ENCODE data around the gene LMO7. TPM values are rescaled to one million over a fixed set of nuclear protein-coding genes. Genes with fewer than 3 reads are reported as not detected.

The LMO7 gene
- total and polyA plus RNA-seq, 2 of the 4 experiments (the other 2 are of a cell fraction): 266 to 367 TPM

DNA sequence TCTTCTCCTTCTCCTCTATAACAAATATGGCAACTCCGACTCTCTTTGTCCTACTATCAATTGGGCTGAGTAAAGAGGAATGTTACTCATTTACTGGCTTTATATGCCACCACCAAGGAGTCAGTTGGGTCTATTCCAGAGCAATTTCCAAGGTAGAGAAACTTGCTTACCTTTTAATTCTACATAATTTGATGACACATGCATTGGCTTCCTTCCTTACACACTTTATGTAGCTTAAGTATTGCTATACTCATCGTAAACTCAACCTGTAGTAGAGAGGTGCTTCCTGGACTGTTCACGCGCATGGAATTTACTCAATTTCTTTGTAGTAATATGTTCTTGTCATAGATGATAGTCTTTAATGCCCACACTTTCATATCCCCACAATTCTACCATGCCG lies 160.7 kb downstream of the LMO7 start:
- Histone ChIP-seq H3K9ac (ENCODE audit: low read depth, low read length) (no peak overlapping the region), H3K9me3 (ENCODE audit: control insufficient read depth, insufficient read depth, low read length) (no peaks in the 10 kb centered on the region), H2AK9ac (replicated peaks; ENCODE audit: low read depth, low read length, poor library complexity) (no peak overlapping the region), H4K5ac (ENCODE audit: low read depth, low read length) (no peak overlapping the region), H3K14ac (replicated peaks; ENCODE audit: low read depth, low read length) (no peak overlapping the region), H3K18ac (ENCODE audit: low read depth, low read length) (no peak overlapping the region), H3K4me1 (ENCODE audit: control insufficient read depth, insufficient read depth, low read length) (peaks cover 12% of the 10 kb centered on the region), H4K8ac (ENCODE audit: low read depth in 2 of 2, low read length in 2 of 2) (no peak overlapping the region), H3K4me3 (ENCODE audit: insufficient read depth, low read depth, low read length) (no peak overlapping the region), H3K4ac (ENCODE audit: low read depth, low read length) (no peak overlapping the region), H2BK20ac (ENCODE audit: low read depth, low read length) (no peak overlapping the region), H3K27me3 (ENCODE audit: control insufficient read depth, insufficient read depth, low read length) (no peaks in the 10 kb centered on the region), H3K23ac (ENCODE audit: low read depth, low read length) (no peak overlapping the region), H3K79me1 (ENCODE audit: low read depth in 1 of 2, low read length in 2 of 2) (peaks cover 18 to 61% of the 10 kb centered on the region in 2 experiments), H2BK5ac (ENCODE audit: low read depth, low read length, poor library complexity, severe bottlenecking) (peak overlapping the region; percentile 53), H3K9me1 (ENCODE audit: insufficient read depth, low read length) (peaks cover 17% of the 10 kb centered on the region), H3K36me3 (ENCODE audit: control insufficient read depth, insufficient read depth, low read length) (peaks cover 9% of the 10 kb centered on the region), H3K27ac (ENCODE audit: insufficient read depth, low read length) (no peak overlapping the region), H3K56ac (ENCODE audit: extremely low read depth, insufficient read depth, low read length) (no peak overlapping the region), H4K20me1 (ENCODE audit: insufficient read depth, low read length) (peaks cover 53% of the 10 kb centered on the region; the same call in 1 of the 2 replicates), H4K91ac (ENCODE audit: insufficient read depth, low read depth, low read length) (no peak overlapping the region), H2AFZ (replicated peaks; ENCODE audit: low read length, poor library complexity) (no peak overlapping the region), H2BK15ac (ENCODE audit: low read depth, low read length) (no peak overlapping the region), H2AK5ac (ENCODE audit: low read depth, low read length) (no peak overlapping the region), H2BK120ac (ENCODE audit: low read depth, low read length) (no peak overlapping the region), H3K4me2 (ENCODE audit: low read depth, low read length) (no peak overlapping the region)
- POLR2A ChIA-PET (ENCODE audit: unreplicated experiment): no interaction called here
- no CpG with 5 or more reads among the region's 5 CpGs for WGBS, 2 experiments (ENCODE audit: extremely low coverage in 2 of 2, insufficient read length in 1 of 2)
- intact Hi-C loops (cut with micrococcal nuclease) (no loop called here), dilution Hi-C loops (cut with HindIII; ENCODE audit: low sequenced_read_pairs, unreplicated experiment) (no loop called here), in situ Hi-C loops (cut with MboI; ENCODE audit: low sequenced_read_pairs) (no loop called here)
- BruUV-seq (replicated peaks): no TSS peak
- DNase-seq (no peak), ATAC-seq (ENCODE audit: low read depth) (no peak)
- CTCF ChIA-PET: no interaction called here
- TF ChIP-seq ELK1 (IDR thresholded peaks at IDR 0.05; ENCODE audit: borderline replicate concordance, low read depth, low read length) (no peak), MXI1 (IDR thresholded peaks at IDR 0.05; ENCODE audit: borderline replicate concordance, low read depth, low read length) (no peak), FOS (IDR thresholded peaks at IDR 0.05; ENCODE audit: low read depth, low read length) (no peak), RCOR1 (IDR thresholded peaks at IDR 0.05; ENCODE audit: insufficient replicate concordance, low read length) (no peak), SMC3 (IDR thresholded peaks at IDR 0.05; ENCODE audit: low read depth, low read length) (no peak), CTCF (conservative IDR thresholded peaks at IDR 0.05; ENCODE audit: low read depth, low read length) (no peak)
